ENCODE measurements around the gene C2orf81.
"Not testable (repeated sequence)": the region's sequence is repeated elsewhere in the genome, so short reads cannot be mapped to it uniquely, and the experiment has no call there.

The C2orf81 gene

DNA sequence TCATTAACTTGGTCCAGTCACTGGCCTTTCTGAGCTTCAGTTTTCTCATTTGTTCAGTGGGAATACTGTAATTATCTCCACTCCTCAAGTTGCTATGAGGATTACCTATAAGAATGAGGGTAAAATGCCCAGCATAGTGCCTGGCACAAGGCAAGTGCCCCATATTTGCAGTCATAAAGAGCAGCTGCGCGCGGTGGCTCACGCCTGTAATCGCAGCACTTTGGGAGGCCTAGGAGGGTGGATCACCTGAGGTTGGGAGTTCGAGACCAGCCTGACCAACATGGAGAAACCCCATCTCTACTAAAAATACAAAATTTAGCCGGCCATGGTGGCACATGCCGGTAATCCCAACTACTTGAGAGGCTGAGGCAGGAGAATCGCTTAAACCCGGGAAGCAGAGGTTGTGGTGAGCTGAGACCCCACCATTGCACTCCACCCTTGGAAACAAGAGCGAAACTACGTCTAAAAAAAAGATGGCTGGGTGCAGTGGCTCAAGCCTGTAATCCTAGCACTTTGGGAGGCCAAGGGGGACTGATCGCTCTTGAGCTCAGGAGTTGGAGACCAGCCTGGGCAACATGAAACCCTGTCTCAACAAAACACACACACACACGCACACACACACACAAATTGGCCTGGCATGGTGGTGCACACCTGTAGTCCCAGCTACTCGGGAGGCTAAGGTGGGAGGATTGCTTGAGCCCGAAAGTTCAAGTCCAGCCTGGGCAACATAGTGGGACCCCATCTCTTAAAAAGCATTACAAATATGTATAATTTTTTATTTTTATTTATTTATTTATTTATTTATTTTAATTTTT lies 21.3 kb upstream of the C2orf81 start:
- DNase-seq, result not testable (repeated sequence)

GRCh38 chr2:74441690-74442482 lies 20.5 kb upstream of the C2orf81 start, which contains the start of gene RTKN:
Gene RTKN (minus strand): TSS chr2:74441937. CDS start chr2:74441816, 121 bp downstream.
- no peak for DNase-seq

GRCh38 chr2:74441170-74441689 lies 19.8 kb upstream of the C2orf81 start:
- no peak for DNase-seq

GRCh38 chr2:74440378-74441169 lies 19.2 kb upstream of the C2orf81 start:
- DNase-seq, result peak; percentile 15

- no peak for DNase-seq
Measured at GRCh38 chr2:74439803-74440377, 18.5 kb upstream of the C2orf81 start.

DNA sequence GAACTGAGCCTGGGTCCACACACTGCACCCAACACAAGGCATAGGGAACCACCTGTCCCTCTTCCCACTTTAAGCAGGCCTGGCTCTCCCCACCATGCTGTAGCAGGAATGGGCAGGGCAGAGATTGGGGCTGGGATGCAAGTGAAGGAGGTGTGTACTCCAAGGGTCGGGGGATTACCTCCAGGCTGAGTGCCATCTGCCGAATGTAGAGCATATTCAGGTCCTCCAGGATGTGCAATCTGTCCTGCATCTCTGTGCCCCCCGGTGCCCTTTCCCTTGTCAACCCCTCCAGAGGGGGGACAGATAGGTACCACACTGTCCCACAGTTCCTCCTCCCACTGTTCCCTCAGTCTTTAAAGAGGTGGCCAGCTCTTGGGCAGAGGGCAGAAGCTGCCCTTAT lies 18.0 kb upstream of the C2orf81 start:
- DNase-seq, result no peak

GRCh38 chr2:74438248-74438647 lies 16.8 kb upstream of the C2orf81 start:
- no peak for DNase-seq

- DNase-seq, result no peak
Measured at GRCh38 chr2:74436848-74437695, 15.7 kb upstream of the C2orf81 start.

- no peak for DNase-seq
Measured at GRCh38 chr2:74436111-74436805, 14.8 kb upstream of the C2orf81 start.

DNA sequence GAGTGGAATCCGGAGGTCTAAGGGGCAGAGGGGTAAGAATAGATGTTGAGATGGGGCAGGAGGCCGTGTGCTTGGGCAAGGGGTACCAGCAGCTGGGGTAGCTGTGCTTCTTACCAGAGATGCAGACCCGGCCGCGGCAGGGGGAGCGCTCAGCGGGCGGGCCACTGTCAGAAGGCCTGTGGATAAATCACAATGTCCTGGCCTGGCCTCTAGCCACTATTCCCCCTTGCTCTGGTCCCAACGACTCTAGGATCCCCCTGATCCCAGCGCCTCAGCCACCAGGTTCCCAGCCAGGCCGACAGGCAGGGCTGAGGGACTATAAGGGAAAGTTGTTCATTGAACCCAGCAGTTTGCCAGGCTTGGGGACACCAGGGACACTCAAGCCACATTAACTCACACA lies 9.1 kb upstream of the C2orf81 start:
- DNase-seq, result no peak

DNA sequence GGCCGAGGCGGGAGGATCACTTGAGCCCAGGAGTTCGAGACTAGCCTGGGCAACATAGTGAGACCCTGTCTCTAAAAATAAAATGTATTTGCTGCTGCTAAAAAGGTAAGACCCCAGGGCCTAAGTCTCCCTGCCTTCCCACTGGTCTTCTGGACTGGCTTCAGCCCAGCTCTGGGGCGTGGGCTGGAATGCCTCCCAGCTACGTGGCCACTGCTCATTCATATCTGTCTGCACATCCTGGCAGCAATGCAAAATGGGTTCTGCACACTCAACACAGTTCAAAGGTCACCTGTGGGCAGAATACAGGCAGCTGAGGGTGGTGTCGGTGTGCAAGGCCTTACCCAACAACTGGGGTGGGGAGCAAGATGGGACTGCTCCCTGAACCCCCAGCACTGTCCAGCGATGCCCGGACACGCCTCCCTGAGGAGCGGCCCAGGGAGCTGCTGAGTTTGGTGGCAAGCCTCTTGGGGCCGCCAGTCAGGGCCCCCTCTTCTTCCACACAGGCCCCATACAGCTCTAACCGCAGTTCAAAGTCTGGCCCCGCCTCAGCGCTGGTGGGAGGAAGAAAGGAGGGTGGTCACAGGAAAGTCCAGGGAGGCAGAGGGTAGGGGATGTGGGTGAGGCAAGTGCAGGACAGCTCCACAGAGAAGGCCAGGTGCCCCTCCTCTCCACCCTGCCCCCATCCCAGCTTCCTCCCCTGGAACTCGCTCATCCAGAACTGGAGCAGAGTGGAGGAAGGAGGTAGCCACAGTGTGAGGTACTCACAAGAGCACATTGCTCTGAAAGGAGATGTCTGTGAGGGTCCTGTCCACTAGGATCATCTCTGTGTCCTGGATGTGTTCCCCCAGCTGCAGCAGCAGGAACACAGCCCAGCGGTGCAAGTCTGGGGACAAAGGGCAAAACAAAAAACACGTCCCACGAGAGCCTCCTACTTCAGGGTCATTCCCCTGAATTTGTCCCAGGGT lies 8.3 kb upstream of the C2orf81 start:
- no peak for DNase-seq

- no peak for DNase-seq
Measured at GRCh38 chr2:74428675-74429074, 7.3 kb upstream of the C2orf81 start.

- DNase-seq, result no peak
Measured at GRCh38 chr2:74427551-74427950, 6.1 kb upstream of the C2orf81 start.

DNA sequence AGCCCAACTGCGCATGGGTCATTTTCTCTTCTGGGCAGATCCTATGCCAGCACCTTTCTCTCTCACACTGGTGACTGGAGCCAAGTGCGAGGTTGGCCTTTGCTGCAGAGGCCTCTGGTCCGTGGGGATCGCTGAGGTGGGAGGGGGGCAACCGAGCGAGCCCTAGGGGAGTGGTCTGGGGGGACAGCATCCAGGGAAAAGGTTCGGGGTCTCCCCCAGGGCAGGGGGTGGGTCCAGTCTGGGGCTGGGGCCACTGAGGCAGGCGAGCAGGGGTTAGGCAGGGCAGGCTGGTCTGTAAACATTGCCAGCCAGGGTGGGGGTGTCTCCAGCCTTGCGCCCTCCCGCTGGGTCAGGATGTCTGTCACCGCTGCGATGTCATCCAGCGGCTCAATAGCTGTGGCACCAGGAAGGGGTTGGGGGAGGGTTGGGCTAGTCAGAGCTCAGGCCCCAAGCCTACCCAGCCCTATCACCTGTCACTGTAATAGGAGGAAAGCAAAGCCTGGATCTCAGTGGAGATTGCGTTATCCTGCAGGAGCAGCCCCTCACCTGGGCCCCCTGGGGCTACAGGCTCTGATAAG lies 4.9 kb upstream of the C2orf81 start:
- DNase-seq, result no peak

DNA sequence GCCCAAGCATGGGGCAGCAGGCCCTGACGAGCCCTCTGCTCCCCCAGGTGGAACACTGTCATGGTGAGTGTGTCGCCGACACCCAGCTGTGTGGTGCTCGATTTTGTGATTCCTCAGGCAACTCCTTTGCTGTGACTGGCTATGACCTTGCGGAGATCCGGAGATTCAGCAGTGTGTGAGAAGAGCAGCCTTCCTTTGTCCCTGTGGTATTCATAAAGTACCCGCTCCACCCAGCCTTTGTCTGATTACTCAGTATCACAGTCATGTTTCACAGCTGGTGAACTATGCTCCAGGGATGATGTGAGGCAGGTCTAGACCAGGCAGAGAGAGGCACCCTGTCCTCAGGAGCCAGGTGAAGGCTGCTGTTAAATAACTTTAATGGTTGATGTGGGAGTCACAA lies 4.1 kb upstream of the C2orf81 start:
- DNase-seq, result no peak

GRCh38 chr2:74424995-74425406 lies 3.6 kb upstream of the C2orf81 start:
- no peak for DNase-seq

DNA sequence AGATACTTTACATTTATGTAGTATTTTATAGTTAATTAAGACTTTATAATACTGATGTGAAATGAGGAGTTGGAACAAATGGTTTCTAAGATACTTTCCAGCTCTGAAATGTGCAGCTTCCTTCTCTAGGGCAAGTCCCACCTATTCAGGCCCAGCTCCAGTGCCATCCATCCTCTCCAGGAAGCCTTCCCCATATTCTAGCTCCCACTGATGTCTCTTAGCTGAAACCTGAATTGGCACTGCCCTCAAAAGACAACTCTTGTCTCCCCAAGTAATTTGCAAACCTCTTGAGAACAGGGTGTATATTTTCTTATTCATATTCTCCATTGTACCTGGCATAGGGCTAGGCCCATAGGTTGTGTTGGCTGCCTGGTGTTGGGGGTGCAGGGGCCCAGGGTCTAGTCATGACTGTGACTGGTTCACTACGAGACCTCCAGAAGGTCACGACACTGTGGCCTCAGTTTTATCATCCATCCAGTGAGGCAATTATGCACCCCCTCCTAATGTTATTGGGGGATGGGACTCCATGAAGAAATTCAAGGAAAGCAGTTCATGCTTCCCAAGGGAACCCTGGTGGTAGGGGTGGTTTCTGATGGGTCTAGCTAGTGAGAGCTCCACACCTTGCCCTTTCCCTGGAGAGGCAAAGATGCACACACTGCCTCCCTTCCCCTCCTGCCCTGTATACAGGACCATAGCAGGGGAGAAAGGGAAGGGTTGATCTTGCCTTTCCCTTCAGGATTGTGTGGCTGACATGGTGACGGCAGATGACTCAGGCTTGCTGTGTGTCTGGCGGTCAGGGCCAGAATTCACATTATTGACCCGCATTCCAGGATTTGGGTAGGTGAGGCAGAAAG lies 2.9 kb upstream of the C2orf81 start:
- DNase-seq, result no peak

Data from effector CD8-positive, alpha-beta T cell (primary cell).